Skeletal muscle cell (primary cell): ENCODE measurements around the gene MEGF6.

ENCODE experiments used
- DNase-seq: peaks from one replicate; pipeline ENCODE4 v3.0.0-alpha.2; 2010; ENCODE audit warnings: low read depth
- H3K4me3 ChIP-seq: 2 replicates; pipeline ENCODE4 v1.5.1; 2011; ENCODE audit warnings: low read depth, mild to moderate bottlenecking, control low read depth, low read length, moderate library complexity

MEGF6 gene

DNA sequence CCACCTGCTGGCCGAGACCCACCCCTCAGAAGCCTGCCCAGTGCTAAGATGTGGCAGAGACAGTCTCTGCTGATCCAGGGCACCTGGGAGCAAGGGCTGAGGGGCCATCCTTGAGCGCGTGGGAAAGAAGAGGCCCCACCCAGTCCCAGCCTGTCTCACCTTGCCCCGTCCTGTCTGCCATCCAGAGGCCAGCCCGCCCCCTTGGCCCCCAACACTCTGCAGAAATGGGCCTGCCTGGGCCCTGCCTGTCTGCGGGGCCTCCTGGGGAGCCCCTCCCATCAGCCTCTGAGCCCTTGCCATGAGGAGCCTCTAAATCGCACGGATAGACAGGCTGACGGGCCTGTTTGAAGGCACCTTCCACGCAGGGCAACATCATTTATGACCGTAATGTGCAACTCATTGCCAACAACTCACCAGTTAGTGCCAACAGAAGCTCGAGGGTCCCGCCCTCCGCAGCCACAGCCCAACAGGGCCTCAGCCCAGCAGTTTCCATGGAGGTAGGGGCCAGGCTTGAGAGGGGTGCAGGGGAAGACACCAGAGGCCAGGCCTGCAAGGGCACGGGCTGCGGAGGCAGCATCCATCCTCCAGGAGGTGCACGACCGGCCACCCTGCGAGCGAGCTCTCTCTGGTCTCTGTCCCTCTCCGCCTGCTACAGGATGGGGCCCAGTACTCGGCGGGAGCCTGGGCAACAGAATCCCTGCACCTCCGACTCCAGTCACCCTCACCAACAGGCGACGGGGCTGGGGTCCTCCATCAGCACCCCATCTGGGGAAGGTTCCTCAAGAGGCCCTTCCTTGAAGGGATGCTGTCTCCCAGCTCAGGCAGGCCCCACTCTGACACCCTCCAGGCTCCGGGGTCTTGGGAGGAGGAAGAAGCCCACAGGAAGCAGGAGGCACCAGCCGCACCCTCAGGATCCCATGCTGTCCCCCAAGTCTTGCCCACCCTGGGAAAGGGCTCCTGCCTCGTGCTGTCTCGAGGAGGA, 78.0 kb downstream of the MEGF6 start:
- no peak for DNase-seq
- no peak overlapping the region for H3K4me3 ChIP-seq

GRCh38 chr1:3531928-3532327, 79.4 kb downstream of the MEGF6 start:
- DNase-seq, result no peak
- H3K4me3 ChIP-seq, result no peak overlapping the region

GRCh38 chr1:3530926-3531818, 80.1 kb downstream of the MEGF6 start:
- DNase-seq, result no peak
- peak overlapping the region; percentile 33 for H3K4me3 ChIP-seq

DNA sequence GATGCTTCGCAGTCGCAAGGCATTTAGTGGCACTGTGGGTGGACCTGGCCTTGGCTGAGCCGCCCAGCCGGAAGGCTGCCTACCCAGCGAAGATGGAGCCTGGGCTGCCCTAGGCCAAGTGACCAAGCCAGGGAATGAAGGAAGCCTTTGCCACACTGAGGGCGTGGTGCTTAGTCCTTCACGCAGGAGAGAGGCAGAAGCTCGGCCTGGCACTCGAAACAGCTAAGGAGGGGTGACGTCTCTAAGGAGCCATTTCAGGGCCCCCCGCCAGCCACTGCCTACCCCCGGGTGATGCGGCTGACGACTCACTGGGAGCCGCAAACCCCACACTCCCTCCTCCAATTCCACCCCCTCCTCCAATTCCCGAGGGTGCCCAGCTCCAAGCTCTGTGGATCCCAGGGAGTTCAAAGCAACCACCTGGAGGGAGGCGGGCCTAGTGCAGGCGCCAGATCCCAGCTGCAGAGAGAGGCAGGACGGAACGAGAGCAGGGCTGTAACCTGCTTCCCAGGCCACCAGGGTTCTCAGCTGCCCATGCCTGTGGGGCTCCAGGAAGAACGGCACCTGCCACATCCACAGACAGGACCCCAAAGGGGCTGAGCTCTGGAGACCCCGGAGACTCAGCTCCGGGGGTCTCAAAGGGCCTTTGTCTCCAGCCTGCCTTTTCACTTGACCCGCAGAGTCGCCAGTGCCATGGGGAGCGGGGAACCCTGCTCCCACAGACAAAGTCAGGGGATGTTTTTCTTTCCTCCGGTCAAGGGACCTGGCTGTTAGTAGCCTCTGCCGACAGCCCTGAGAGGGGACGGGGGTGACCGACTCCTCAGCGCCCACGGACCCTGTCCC, 81.0 kb downstream of the MEGF6 start:
- DNase-seq, result no peak
- H3K4me3 ChIP-seq, result peak overlapping the region; percentile 33

- no peak for DNase-seq
- H3K4me3 ChIP-seq, result no peak overlapping the region
Measured at GRCh38 chr1:3529099-3529729, 82.1 kb downstream of the MEGF6 start.

DNA sequence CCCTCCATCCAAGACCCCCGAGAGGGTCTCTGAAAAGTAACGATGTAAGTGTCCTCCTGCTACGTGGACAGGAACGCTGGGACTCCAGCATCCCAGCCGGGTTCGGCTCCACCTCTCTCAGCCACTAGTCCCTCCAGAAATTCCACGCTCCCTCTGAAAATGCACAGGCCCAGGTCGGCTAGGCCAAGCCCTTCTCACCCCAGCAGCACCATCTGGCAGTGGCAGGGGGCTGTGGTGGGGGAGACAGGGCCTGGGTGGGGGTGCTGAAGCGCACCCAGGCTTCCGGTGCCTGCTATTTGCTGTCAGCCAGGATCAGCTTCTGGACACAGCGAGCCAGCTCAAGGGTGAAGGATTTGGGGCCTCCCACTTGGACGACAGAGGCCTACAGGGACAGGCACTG, 83.5 kb downstream of the MEGF6 start:
- DNase-seq, result no peak
- no peak overlapping the region for H3K4me3 ChIP-seq

- no peak overlapping the region for H3K4me3 ChIP-seq
- no peak for DNase-seq
Measured at GRCh38 chr1:3525551-3526482, 85.5 kb downstream of the MEGF6 start.

DNA sequence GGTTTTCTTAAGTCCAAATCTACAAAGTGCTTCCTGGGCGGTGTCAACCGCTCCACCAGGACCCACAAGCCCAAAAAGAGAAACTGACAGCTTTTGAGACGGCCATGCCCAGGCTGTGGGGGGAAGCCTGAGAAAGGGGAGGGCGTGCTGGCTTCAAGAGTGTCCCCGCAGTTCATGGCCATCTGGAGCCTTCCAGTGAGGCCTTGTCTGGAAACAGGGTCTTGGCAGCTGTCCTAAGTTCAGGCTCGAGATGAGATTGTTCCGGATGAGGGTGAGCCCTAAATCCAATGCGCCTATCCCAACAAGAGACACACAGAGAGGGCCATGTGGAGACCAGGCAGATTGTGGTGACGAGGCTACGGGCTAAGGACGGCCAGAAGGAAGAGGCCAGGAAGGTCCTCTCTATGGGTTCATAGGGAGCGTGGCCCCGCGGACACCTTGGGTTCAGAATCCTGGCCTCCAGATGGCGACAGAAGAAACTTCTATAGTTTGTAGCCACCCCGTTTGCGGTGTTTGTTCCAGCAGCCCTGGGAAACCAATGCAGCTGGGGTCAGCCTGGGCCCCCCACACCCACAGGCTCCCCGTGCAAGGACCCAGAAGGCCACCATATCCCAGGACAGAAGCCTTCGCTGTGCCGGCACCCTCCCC, 86.6 kb downstream of the MEGF6 start:
- DNase-seq, result no peak
- no peak overlapping the region for H3K4me3 ChIP-seq

DNA sequence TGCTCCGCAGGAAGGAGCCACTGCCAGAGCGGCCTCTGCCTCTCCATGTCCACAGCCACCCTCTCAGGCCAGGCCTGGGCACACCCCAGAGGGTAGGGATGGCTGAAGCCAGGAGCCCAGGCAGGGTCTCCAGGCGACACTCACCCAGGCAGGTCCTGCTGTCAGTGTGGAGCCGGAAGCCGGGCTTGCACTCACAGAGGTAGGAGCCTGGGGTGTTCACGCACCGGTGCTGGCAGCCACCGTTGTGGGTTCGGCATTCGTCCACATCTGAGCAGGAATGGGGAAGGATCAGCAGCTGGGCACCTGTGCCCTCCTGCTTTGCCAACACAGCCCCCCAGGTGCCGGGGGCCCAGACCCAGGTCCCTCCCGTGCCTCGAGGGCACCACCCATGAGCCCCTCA, 87.3 kb downstream of the MEGF6 start:
- no peak overlapping the region for H3K4me3 ChIP-seq
- no peak for DNase-seq

GRCh38 chr1:3522564-3523265, 88.6 kb downstream of the MEGF6 start:
- H3K4me3 ChIP-seq, result no peak overlapping the region
- DNase-seq, result no peak

- H3K4me3 ChIP-seq, result no peak overlapping the region
Measured at GRCh38 chr1:3522112-3522511, 89.2 kb downstream of the MEGF6 start.

GRCh38 chr1:3521426-3521825, 89.9 kb downstream of the MEGF6 start:
- H3K4me3 ChIP-seq, result no peak overlapping the region
- no peak for DNase-seq

More at GRCh38 chr1:3522112-3522511, 89.2 kb downstream of the MEGF6 start:
- DNase-seq, result no peak

DNA sequence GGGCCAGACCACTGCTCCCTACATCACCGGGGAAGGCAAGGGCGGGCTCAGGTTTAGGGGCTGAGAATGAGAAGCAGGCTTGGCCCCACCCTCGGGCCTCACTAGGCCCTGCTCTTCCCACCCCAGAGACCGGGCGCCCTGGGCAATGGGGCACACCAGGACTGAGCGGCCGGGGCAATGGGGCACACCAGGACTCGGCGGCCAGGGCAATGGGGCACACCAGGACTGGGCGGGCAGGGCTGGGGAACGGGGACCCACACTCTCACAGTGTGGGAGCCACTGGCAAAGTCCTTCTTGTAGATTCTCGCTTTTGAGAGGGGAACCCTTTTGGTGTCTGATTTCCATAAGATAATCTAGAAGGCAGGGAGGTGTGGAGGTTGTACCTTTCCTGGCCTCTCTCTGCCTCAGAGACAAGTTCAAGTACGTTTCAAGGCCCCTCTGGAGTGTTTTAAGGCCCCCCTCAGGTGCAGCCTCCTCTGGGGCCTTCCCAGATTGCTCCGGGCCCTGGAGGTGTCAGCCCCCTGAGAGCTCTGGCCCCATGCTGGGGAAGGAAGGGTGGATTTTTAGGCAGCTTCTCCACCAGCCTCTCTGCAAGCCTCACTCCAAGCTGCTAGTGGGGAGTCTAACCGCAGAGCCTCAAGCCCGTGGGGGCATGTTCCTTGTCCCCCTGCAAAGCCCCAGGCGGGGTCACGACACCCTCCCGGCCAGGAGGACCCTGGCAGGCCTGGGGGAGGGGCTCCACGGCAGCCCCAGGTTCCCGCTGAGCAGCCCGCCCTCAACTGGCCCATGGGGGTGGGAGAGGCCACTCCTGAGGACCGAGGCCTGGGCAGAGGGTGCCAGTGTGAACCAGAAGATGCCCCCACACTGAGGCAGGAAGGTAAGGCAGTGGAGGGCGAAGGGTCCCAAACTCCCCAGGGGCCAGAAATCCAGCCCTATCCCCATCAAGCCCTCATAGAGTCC, 90.6 kb downstream of the MEGF6 start:
- no peak for DNase-seq
- H3K4me3 ChIP-seq, result no peak overlapping the region

- H3K4me3 ChIP-seq, result no peak overlapping the region
- no peak for DNase-seq
Measured at GRCh38 chr1:3519301-3519885, 91.9 kb downstream of the MEGF6 start.

DNA sequence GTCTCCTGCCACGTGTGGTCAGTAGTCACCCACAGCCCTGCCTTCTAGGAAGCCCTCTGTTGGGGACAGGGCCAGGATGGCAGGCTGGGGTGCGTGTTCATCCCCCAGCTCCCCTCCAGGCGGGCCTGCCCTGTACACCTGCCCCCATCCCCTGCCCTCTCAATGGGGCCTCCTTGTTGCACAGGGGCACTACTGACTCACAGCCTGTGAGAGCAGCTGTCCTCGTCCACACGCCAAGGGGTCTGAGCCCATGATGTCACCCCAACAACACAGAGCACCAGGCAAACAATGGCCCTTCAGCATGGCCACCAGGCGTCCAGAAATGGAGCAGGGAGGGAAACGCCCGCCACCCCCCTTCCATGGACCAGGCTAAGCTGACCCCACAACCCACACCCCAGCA, 92.6 kb downstream of the MEGF6 start:
- no peak overlapping the region for H3K4me3 ChIP-seq
- no peak for DNase-seq

DNA sequence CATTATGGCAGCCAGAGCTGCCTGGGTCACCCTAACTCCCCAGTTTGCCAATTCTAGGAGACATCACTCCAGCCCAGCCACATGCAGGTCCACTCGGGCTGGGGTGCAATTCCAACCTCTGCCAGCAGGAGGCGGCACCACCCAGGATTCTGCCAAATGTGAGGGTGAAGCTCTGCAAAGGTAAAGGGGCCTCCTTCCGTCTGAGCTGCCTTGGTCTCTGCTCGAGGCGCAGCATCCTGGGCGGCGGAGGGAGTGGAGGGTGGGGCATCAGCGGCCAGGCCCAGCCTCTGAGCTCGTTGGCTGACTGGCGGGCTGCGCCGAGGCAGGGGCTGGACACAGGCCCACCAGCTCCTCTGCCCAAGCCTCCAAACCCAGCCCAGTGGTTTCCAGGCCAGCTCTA, 93.1 kb downstream of the MEGF6 start:
- DNase-seq, result no peak
- H3K4me3 ChIP-seq, result no peak overlapping the region
